Epithelial cell of umbilical artery (primary cell): ENCODE measurements around the gene SLC17A9. TPM values are rescaled to one million over a fixed set of nuclear protein-coding genes. Genes with fewer than 3 reads are reported as not detected.

Experiments used
- total RNA-seq: library from RNA; depleted of rRNA; stranded (reverse); fragments of >200 nt; gene quantifications from 2 replicates; pipeline ENCODE4 v1.2.3, GENCODE V29; 2014

Gene SLC17A9, protein sequence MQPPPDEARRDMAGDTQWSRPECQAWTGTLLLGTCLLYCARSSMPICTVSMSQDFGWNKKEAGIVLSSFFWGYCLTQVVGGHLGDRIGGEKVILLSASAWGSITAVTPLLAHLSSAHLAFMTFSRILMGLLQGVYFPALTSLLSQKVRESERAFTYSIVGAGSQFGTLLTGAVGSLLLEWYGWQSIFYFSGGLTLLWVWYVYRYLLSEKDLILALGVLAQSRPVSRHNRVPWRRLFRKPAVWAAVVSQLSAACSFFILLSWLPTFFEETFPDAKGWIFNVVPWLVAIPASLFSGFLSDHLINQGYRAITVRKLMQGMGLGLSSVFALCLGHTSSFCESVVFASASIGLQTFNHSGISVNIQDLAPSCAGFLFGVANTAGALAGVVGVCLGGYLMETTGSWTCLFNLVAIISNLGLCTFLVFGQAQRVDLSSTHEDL
- 12.8 and 19.2 TPM in 2 replicates for total RNA-seq

GRCh38 chr20:62952373-62952967 lies at the start of gene SLC17A9:
TSS of gene SLC17A9 (plus strand) at chr20:62952709. CDS start at chr20:62952831, 122 bp downstream.

GRCh38 chr20:62926229-62927127 lies 26.0 kb upstream of the SLC17A9 start, which contains the start of gene DIDO1:
TSS of gene DIDO1 (minus strand) at chr20:62926505.

GRCh38 chr20:62938105-62938888 lies 14.2 kb upstream of the SLC17A9 start, which contains the start of gene GID8:
TSS of gene GID8 (plus strand) at chr20:62938147. CDS start at chr20:62941503, 3,356 bp downstream.

DNA sequence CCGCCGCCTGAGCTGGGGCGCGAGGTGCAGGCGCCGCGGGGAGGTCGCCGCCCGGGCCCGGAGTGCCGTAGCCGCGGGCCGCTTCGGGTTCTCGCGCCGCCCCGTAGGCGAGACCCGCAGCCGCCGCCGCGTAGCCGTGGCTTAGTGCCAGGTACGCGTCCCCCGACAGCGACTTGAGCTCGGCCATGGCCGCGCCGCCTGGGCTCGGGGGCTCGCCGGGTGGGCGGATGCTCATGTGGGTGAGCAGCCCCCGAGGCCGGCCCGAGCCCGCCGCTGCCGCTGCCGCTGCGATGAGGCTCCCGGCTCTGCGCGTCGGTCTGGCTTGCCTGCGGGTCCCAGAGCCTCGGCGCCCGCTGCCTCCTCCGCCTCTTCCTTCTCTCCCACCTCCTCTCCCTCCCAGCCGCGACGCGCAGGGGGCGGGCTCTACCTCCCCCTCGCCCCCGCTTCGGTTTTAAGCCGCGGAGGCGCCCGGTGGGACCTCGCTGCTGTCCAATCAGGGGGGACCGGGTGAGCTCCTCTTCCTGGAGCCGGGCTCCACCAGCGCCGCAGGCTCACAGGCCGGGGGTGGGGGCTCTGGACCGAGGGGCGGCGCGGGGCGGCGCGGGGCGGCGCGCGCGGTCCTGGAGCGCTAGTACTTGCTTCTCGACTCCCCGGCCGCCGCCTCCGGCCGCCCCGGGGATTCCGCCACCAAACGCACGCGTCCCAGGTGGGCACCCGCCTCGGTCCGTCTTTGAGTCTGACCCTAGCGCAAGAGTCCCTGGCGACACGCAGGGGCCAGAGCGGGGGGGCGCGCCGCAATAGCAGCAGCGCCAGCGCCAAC lies 54.2 kb downstream of the SLC17A9 start, which contains the start of gene BHLHE23:
Gene BHLHE23 (minus strand): TSS at position 425 of the 820 bp plus-strand sequence. CDS start 190 bp downstream, at position 235.

Other genes with a start within 250 kb of the SLC17A9 start
- 0.65 and 2.7 TPM in 2 replicates for gene NTSR1, start 243.9 kb upstream of the SLC17A9 start, total RNA-seq
- 31.2 and 34.0 TPM in 2 replicates for gene MRGBP, start 156.2 kb upstream of the SLC17A9 start, total RNA-seq
- gene OGFR, start 147.9 kb upstream of the SLC17A9 start, total RNA-seq: 28.3 and 80.9 TPM in 2 replicates
- gene COL9A3, start 135.7 kb upstream of the SLC17A9 start, total RNA-seq: 0.30 and 0.97 TPM in 2 replicates
- gene TCFL5, start 90.9 kb upstream of the SLC17A9 start, total RNA-seq: 9.3 and 13.3 TPM in 2 replicates
- gene DIDO1, start 26.2 kb upstream of the SLC17A9 start, total RNA-seq: 32.2 and 40.6 TPM in 2 replicates
- gene GID8, start 14.6 kb upstream of the SLC17A9 start, total RNA-seq: 42.9 and 43.0 TPM in 2 replicates
- not detected in 2 replicates for gene BHLHE23, start 54.3 kb downstream of the SLC17A9 start, total RNA-seq